ENCODE data around the gene APBA1. TPM values are rescaled to one million over a fixed set of nuclear protein-coding genes. Genes with fewer than 3 reads are reported as not detected.

The APBA1 gene
- total and polyA plus RNA-seq, 7 donors = 0.23 to 4.2 (median 0.81) TPM

DNA sequence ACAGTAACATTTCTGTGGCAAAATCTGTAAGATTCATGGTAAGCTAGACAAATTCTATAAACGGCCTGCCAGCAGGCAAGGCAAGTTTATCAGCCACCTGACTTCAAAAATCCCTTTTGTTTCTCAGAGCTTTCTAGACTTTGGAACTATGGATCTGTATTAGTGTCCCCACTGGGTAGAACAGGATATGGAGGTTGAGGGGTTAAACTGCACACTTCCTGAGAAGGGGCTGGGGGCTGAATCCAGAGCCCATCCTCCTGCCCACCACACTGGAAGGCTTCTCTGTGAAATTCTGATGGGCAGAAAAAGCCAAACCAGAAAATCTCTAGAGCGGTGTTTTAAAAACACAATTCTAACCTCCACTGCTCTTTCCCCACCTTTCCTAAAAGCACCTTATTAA, 218.4 kb downstream of the APBA1 start:
- H3K27ac ChIP-seq = no peak overlapping the region
- H3K4me3 ChIP-seq = no peak overlapping the region
- no peaks in the 10 kb centered on the region for H3K9me3 ChIP-seq
- WGBS, 3 donors = 72 to 78% (median 77%) methylated on average over 2 of the region's 2 CpGs
- H3K4me1 ChIP-seq = no peaks in the 10 kb centered on the region
- H3K27me3 ChIP-seq (ENCODE audit: insufficient read depth in 3 of 3, low read length in 2 of 3) = no peaks in the 10 kb centered on the region
- TF ChIP-seq, protein P1, sequence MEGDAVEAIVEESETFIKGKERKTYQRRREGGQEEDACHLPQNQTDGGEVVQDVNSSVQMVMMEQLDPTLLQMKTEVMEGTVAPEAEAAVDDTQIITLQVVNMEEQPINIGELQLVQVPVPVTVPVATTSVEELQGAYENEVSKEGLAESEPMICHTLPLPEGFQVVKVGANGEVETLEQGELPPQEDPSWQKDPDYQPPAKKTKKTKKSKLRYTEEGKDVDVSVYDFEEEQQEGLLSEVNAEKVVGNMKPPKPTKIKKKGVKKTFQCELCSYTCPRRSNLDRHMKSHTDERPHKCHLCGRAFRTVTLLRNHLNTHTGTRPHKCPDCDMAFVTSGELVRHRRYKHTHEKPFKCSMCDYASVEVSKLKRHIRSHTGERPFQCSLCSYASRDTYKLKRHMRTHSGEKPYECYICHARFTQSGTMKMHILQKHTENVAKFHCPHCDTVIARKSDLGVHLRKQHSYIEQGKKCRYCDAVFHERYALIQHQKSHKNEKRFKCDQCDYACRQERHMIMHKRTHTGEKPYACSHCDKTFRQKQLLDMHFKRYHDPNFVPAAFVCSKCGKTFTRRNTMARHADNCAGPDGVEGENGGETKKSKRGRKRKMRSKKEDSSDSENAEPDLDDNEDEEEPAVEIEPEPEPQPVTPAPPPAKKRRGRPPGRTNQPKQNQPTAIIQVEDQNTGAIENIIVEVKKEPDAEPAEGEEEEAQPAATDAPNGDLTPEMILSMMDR (IDR thresholded peaks at IDR 0.05) = no peak
- no peak for DNase-seq
- no peak for ATAC-seq
- intact Hi-C loops (cut with DNase I) = no loop called here
- peaks cover 0 to 2% of the 10 kb centered on the region in 2 donors for H3K36me3 ChIP-seq (ENCODE audit: insufficient read depth in 1 of 2, low read depth in 1 of 2)

DNA sequence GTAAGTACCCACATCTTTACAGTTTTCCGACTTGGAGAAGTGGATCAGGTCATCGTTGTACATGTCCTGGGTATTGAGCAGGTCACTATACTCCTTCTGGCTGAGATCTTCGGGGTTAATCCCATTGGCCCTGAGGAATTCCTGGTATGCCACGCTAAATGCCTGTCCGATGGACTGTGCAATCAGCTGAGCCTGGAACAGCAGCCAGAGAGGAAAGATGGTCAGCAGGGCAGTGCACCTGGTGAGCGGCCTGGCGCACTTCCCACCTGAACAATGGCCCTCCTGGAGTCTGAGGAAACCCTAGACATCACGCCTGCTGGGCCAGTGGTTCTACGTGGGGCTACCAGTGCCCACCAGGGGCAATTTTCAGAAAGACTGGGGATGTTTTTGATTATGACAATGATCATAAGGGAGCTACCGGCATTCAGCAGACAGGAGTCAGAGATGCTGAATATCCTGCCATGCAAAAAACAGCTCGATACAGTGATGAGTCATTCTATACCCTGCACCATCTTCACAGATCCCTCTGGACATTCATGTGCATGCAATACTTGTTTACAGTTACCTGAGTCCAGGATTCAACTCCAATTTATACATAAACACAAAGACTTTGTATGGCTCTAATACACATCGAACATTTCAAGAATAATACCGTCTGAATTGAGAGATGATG, 219.9 kb downstream of the APBA1 start:
- Histone ChIP-seq H3K4me1 (no peaks in the 10 kb centered on the region), H3K4me3 (no peak overlapping the region), H3K9me3 (no peaks in the 10 kb centered on the region), H3K36me3 (ENCODE audit: insufficient read depth in 1 of 2, low read depth in 1 of 2) (peaks cover 0 to 4% of the 10 kb centered on the region in 2 donors), H3K27me3 (ENCODE audit: insufficient read depth in 3 of 3, low read length in 2 of 3) (no peaks in the 10 kb centered on the region), H3K27ac (no peak overlapping the region)
- no peak for ATAC-seq
- intact Hi-C loops (cut with DNase I) = no loop called here
- 77 to 80% (median 78%) methylated on average over 13 of the region's 13 CpGs for WGBS, 3 donors
- TF ChIP-seq, protein P1 (IDR thresholded peaks at IDR 0.05) = no peak
- DNase-seq = no peak

DNA sequence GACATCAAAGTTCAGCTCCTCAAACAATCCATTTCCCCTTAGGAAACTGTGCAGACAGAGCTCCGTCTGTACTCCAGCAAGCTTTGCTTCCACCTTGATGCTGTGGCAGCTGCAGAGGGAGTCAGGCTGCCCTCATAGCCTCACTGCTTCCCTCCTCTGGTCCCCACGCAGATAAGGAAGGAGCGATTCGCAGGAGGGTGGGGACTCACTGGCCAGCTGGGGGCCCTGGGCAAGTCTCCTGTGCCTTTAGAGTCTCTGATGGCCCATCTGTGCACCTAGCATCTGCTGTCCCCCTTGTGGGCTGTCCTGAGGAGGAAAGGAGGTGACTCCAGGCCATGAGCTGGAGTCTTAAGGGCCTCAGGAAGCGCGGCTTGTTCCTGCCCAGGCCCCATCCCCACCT, 225.7 kb downstream of the APBA1 start:
- TF ChIP-seq, protein P1 (IDR thresholded peaks at IDR 0.05) = no peak
- H3K9me3 ChIP-seq = no peaks in the 10 kb centered on the region
- intact Hi-C loops (cut with DNase I) = no loop called here
- ATAC-seq (no peak), DNase-seq (no peak)
- 66 to 85% (median 83%) methylated on average over 6 of the region's 6 CpGs for WGBS, 3 donors
- H3K4me3 ChIP-seq = no peak overlapping the region
- peaks cover 0 to 4% of the 10 kb centered on the region in 2 donors for H3K36me3 ChIP-seq (ENCODE audit: insufficient read depth in 1 of 2, low read depth in 1 of 2)
- H3K4me1 ChIP-seq = peaks cover 6% of the 10 kb centered on the region
- H3K27me3 ChIP-seq (ENCODE audit: insufficient read depth in 3 of 3, low read length in 2 of 3) = no peaks in the 10 kb centered on the region
- H3K27ac ChIP-seq = no peak overlapping the region

DNA sequence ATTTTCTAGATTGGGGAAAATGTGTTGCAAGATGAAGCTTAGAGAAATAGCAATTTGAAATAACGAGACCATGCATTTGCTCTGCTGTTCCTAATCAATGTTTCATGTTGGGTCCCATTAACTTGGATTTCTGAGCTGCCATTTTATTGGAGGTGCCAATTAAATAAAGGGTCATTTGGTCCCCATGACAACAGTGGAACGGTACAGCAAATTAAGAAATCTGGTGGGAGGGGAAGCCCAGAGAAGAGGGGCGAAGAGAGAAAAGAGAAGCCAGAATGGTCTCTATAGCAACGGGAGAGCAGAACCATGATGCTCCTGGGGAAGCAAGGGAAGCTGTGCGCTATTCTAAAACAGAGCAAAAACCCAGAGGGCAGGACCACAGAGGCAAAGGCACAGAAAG, 226.9 kb downstream of the APBA1 start:
- intact Hi-C loops (cut with DNase I) = no loop called here
- H3K27me3 ChIP-seq (ENCODE audit: insufficient read depth in 3 of 3, low read length in 2 of 3) = no peaks in the 10 kb centered on the region
- DNase-seq = no peak
- peaks cover 6% of the 10 kb centered on the region for H3K4me1 ChIP-seq
- H3K4me3 ChIP-seq = no peak overlapping the region
- no peaks in the 10 kb centered on the region for H3K9me3 ChIP-seq
- no peak overlapping the region for H3K27ac ChIP-seq
- no peak for ATAC-seq
- WGBS, 3 donors = 83 to 94% (median 84%) methylated on average over 5 of the region's 5 CpGs
- TF ChIP-seq, protein P1 (IDR thresholded peaks at IDR 0.05) = no peak
- peaks cover 0 to 4% of the 10 kb centered on the region in 2 donors for H3K36me3 ChIP-seq (ENCODE audit: insufficient read depth in 1 of 2, low read depth in 1 of 2)

DNA sequence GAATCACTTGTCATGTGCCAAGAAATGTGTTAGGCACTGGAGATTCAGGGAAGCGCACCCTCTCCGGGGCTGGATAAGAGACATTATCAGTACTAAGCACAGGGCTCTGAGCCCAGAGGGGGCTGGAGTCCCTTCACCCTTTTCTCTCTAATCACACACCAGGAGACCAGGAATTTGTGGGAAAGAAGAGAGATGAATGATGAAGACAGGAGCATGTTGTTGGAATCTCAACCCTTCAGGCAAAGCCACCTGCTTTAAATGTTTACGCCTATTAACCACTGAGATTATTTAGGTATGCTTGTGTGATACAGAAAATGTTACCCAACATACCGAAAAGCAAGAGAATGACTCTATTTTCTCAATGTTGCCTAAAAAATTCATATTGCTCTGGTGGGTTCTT, 227.4 kb downstream of the APBA1 start:
- ATAC-seq = no peak
- no peaks in the 10 kb centered on the region for H3K9me3 ChIP-seq
- 92 to 97% (median 94%) methylated on average over 4 of the region's 4 CpGs for WGBS, 3 donors
- TF ChIP-seq, protein P1 (IDR thresholded peaks at IDR 0.05) = no peak
- no peak overlapping the region for H3K27ac ChIP-seq
- peaks cover 0 to 4% of the 10 kb centered on the region in 2 donors for H3K36me3 ChIP-seq (ENCODE audit: insufficient read depth in 1 of 2, low read depth in 1 of 2)
- peaks cover 6% of the 10 kb centered on the region for H3K4me1 ChIP-seq
- H3K4me3 ChIP-seq = no peak overlapping the region
- H3K27me3 ChIP-seq (ENCODE audit: insufficient read depth in 3 of 3, low read length in 2 of 3) = no peaks in the 10 kb centered on the region
- intact Hi-C loops (cut with DNase I) = no loop called here
- no peak for DNase-seq

Measured in psoas muscle (tissue), 8 donors.